GM12878 (cell line): Measurements from ENCODE around the gene CEACAM21. TPM values are rescaled to one million over a fixed set of nuclear protein-coding genes. Genes with fewer than 3 reads are reported as not detected.

ENCODE experiments used
- ATAC-seq: fragments of 200-7000 bp; cut with Tn5 transposase; 3 replicates; pipeline ENCODE4 v1.9.1; 2020; ENCODE audit warnings: mild to moderate bottlenecking, moderate library complexity
- BruUV-seq: library from RNA; stranded (reverse); fragments of 400-500 nt; replicated peaks from 2 replicates; lab custom pipeline; 2021; lab: Mats Ljungman, UMichigan
- CTCF ChIA-PET: fragments of 300-600 bp; sonication (Branson Sonifier 250); formaldehyde crosslinking; extraction: SDS; loops from one replicate; lab custom pipeline; 2021; ENCODE audit warnings: inconsistent platforms; lab: Yijun Ruan, JAX
- POLR2A ChIA-PET: fragments of 350-600 bp; formaldehyde crosslinking; extraction: SDS; loops from one replicate; lab custom pipeline; 2021; ENCODE audit warnings: inconsistent platforms; lab: Charles Lee
- RAD21 ChIA-PET: fragments of 300-600 bp; sonication (Branson Sonifier 250); formaldehyde crosslinking; loops from one replicate; lab custom pipeline; 2023; ENCODE audit warnings: antibody characterized with exemption; ENCODE audit not compliant: unreplicated experiment; lab: Charles Lee
- SMC1A ChIA-PET: fragments of 300-600 bp; sonication (Branson Sonifier 250); formaldehyde crosslinking; loops from one replicate; lab custom pipeline; 2023; ENCODE audit not compliant: unreplicated experiment, uncharacterized antibody; lab: Charles Lee
- DNase-seq: peaks from one replicate; pipeline ENCODE4 v3.0.0-alpha.2; 2011; ENCODE audit warnings: low read depth, low spot score
- FAIRE-seq: peaks from 3 replicates; lab custom pipeline; 2011; peaks lifted over from hg19 to GRCh38; lab: Jason Lieb, UNC
- H2AFZ ChIP-seq: 2 replicates; pipeline ENCODE4 v1.6.0; 2011; ENCODE audit warnings: low read depth, low read length, control low read depth; ENCODE audit not compliant: control insufficient read depth
- H3K27ac ChIP-seq: 2 replicates; pipeline ENCODE4 v1.5.1; 2011; ENCODE audit warnings: control low read depth; ENCODE audit not compliant: control insufficient read depth, insufficient read depth
- H3K27me3 ChIP-seq, 2 experiments: replicated peaks in 1 of 2; 2 replicates each; pipeline versions ENCODE4 v1.6.0 to v1.6.1; 2011; ENCODE audit warnings: low read length in 1 of 2; ENCODE audit not compliant: control insufficient read depth in 2 of 2, insufficient read depth in 2 of 2
- H3K36me3 ChIP-seq, 2 experiments: 2 replicates each; pipeline ENCODE4 v1.5.1; 2011; ENCODE audit warnings: low read length in 1 of 2; ENCODE audit not compliant: control insufficient read depth in 2 of 2, insufficient read depth in 2 of 2
- H3K4me1 ChIP-seq: 2 replicates; pipeline ENCODE4 v1.6.1; 2011; ENCODE audit warnings: mild to moderate bottlenecking, low read length, moderate library complexity, mixed read lengths; ENCODE audit not compliant: control insufficient read depth, insufficient read depth
- H3K4me2 ChIP-seq: 2 replicates; pipeline ENCODE4 v1.6.0; 2011; ENCODE audit warnings: control low read depth; ENCODE audit not compliant: control insufficient read depth, insufficient read depth
- H3K4me3 ChIP-seq: fragments of 200-600 bp; sonication (generic); 2 replicates; pipeline ENCODE4 v1.5.1; 2016
- H3K79me2 ChIP-seq: 2 replicates; pipeline ENCODE4 v1.6.0; 2011; ENCODE audit warnings: low read length; ENCODE audit not compliant: control insufficient read depth, insufficient read depth
- H3K9ac ChIP-seq: 2 replicates; pipeline ENCODE4 v1.8.0; 2011; ENCODE audit warnings: low read length, control low read depth, mixed read lengths; ENCODE audit not compliant: control insufficient read depth, insufficient read depth
- H3K9me3 ChIP-seq: replicated peaks from 3 replicates; pipeline ENCODE4 v1.5.1; 2011; ENCODE audit warnings: mild to moderate bottlenecking, low read length; ENCODE audit not compliant: control insufficient read depth, insufficient read depth
- H4K20me1 ChIP-seq: 2 replicates; pipeline ENCODE4 v1.6.0; 2011; ENCODE audit not compliant: control insufficient read depth, insufficient read depth
- BCL11A ChIP-seq: IDR thresholded peaks from 2 replicates; pipeline ENCODE4 v1.6.1; 2011; ENCODE audit warnings: low read depth, low read length
- BCL3 ChIP-seq: IDR thresholded peaks from 2 replicates; pipeline ENCODE4 v1.6.1; 2011; ENCODE audit warnings: borderline replicate concordance, low read depth, mild to moderate bottlenecking, moderate library complexity, low read length; ENCODE audit not compliant: insufficient read depth, poor library complexity, severe bottlenecking
- BRCA1 ChIP-seq: IDR thresholded peaks from 2 replicates; pipeline ENCODE4 v1.6.1; 2011; ENCODE audit warnings: low read depth, low read length, improper control_type of control experiment
- CHD1 ChIP-seq: IDR thresholded peaks from 2 replicates; pipeline ENCODE4 v1.6.1; 2012; ENCODE audit warnings: low read depth, low read length, improper control_type of control experiment
- CREM ChIP-seq: IDR thresholded peaks from 2 replicates; pipeline ENCODE4 v1.6.1; 2014; ENCODE audit warnings: antibody characterized with exemption, low read depth
- EZH2 ChIP-seq: IDR thresholded peaks from 2 replicates; pipeline ENCODE4 v1.6.1; 2012; ENCODE audit warnings: low read depth, mild to moderate bottlenecking, control low read depth, inconsistent platforms, low read length, borderline replicate concordance; ENCODE audit not compliant: control insufficient read depth
- JUNB ChIP-seq: IDR thresholded peaks from 2 replicates; pipeline ENCODE4 v1.6.1; 2016; ENCODE audit warnings: antibody characterized with exemption, mild to moderate bottlenecking
- MTA2 ChIP-seq: fragments of 450-650 bp; IDR thresholded peaks from 2 replicates; pipeline ENCODE4 v1.6.1; 2016; ENCODE audit warnings: low read depth, mild to moderate bottlenecking, moderate library complexity
- MYB ChIP-seq: fragments of 150-350 bp; IDR thresholded peaks from 2 replicates; pipeline ENCODE4 v1.6.1; 2014; ENCODE audit warnings: mild to moderate bottlenecking, low read depth, low read length, borderline replicate concordance
- NFYA ChIP-seq: IDR thresholded peaks from 2 replicates; pipeline ENCODE4 v1.6.1; 2011; ENCODE audit warnings: low read depth, mild to moderate bottlenecking, low read length, improper control_type of control experiment, borderline replicate concordance
- PAX5 ChIP-seq: IDR thresholded peaks from 2 replicates; pipeline ENCODE4 v1.6.1; 2011; ENCODE audit warnings: low read depth, low read length, borderline replicate concordance
- RCOR1 ChIP-seq: conservative IDR thresholded peaks from 2 replicates; pipeline ENCODE4 v1.6.1; 2012; ENCODE audit warnings: low read depth, low read length, improper control_type of control experiment
- RELA ChIP-seq: fragments of 450-650 bp; IDR thresholded peaks from 2 replicates; pipeline ENCODE4 v1.8.0; 2014; ENCODE audit warnings: borderline replicate concordance; ENCODE audit not compliant: partially characterized antibody
- RUNX3 ChIP-seq: IDR thresholded peaks from 2 replicates; pipeline ENCODE4 v1.6.1; 2012; ENCODE audit warnings: low read length, inconsistent platforms
- SKIL ChIP-seq: fragments of 450-650 bp; IDR thresholded peaks from 2 replicates; pipeline ENCODE4 v1.6.1; 2017; ENCODE audit warnings: mild to moderate bottlenecking, low read depth, inconsistent platforms; ENCODE audit not compliant: poor library complexity, severe bottlenecking
- SMAD1 ChIP-seq: fragments of 450-650 bp; IDR thresholded peaks from 2 replicates; pipeline ENCODE4 v1.6.1; 2018; ENCODE audit warnings: mild to moderate bottlenecking, low read depth; ENCODE audit not compliant: partially characterized antibody
- SPI1 ChIP-seq: IDR thresholded peaks from 2 replicates; pipeline ENCODE4 v1.6.1; 2011; ENCODE audit warnings: low read depth, mild to moderate bottlenecking, low read length, moderate library complexity, borderline replicate concordance; ENCODE audit not compliant: insufficient read depth
- ZBED1 ChIP-seq: IDR thresholded peaks from 2 replicates; pipeline ENCODE4 v1.6.1; 2016; ENCODE audit warnings: borderline replicate concordance
- WGBS: methylation state at CpG from one replicate; pipeline ENCODE4 v1.1.6; 2016; ENCODE audit warnings: low lambda C conversion rate; ENCODE audit not compliant: insufficient replicate concordance, insufficient coverage; ENCODE audit errors: missing lambda C conversion rate; 5-methylcytosine and 5-hydroxymethylcytosine counted together
- in situ Hi-C: fragments of 300-500 bp; cut with MboI; formaldehyde crosslinking; loops from 9 replicates; pipeline ENCODE4 v1.14.3; 2018; ENCODE audit warnings: mixed read lengths
- intact Hi-C: fragments of 100-400 bp; cut with micrococcal nuclease; formaldehyde crosslinking; loops from one replicate; pipeline ENCODE4 v1.14.2; 2022; ENCODE audit not compliant: unreplicated experiment
- polyA plus RNA-seq, 11 experiments: library from polyadenylated mRNA; depleted of rRNA in 4 of 11; unstranded in 6 of 11; stranded (reverse) in 5 of 11; fragments of >200 nt; fragmentation: Nextera tagmentation in 4 of 11; fragmentation: Illumina TruSeq in 1 of 11; extraction: Ambion mirVana in 4 of 11; extraction: Trizol in 1 of 11; gene quantifications; 1 replicate in 1 of 11; 2 replicates in 10 of 11; pipeline versions ENCODE4 v1.2.1 to v1.2.3, GENCODE V29; 2011 to 2016; ENCODE audit warnings: inconsistent platforms in 2 of 11, missing spikeins in 2 of 11, low read depth in 1 of 11
- total RNA-seq, 4 experiments: library from RNA; depleted of rRNA in 3 of 4; stranded (reverse); fragments of >200 nt in 3 of 4; fragmentation: Illumina TruSeq in 1 of 4; extraction: Trizol in 1 of 4; gene quantifications; 2 replicates each; pipeline versions ENCODE4 v1.2.1 to v1.2.3, GENCODE V29; 2013 to 2021

Gene CEACAM21
- total and polyA plus RNA-seq, 10 of the 15 experiments (the other 5 are each of a cell fraction or from before 2014, with no cell fraction given): 0.87 to 13.6 (median 8.1) TPM

- peak; percentile 23 for TF ChIP-seq SKIL
Measured at GRCh38 chr19:41528106-41528505, 47.9 kb upstream of the CEACAM21 start (continued).

- ChIA-PET POLR2A (interaction anchor here (1.3 to 1.6 kb wide), 2 partner anchors 8 to 17 kb away, joined by 4 to 5 read pairs; no protein-coding TSS in a partner anchor), RAD21 (no interaction called here), SMC1A (interaction anchor here (0.6 to 1.2 kb wide), 3 partner anchors 19 to 79 kb away, joined by 3 to 5 read pairs (median 3); no protein-coding TSS in a partner anchor)
- ATAC-seq (peak; percentile 51), DNase-seq (no peak)
- 43% methylated on average over 4 of the region's 4 CpGs for WGBS
- Histone ChIP-seq H3K4me2 (peak overlapping the region; percentile 97; the same call in 1 of the 2 replicates), H2AFZ (no peak overlapping the region), H3K9ac (no peak overlapping the region), H3K27ac (no peak overlapping the region; the same call in 1 of the 2 replicates), H3K79me2 (peaks cover 6% of the 10 kb centered on the region), H3K36me3 (no peaks in the 10 kb centered on the region), H3K9me3 (peaks cover 25% of the 10 kb centered on the region)
- in situ Hi-C loops: loop anchor here (10.0 kb wide), 1 partner anchor 85 kb away; the partner anchor contains the start of gene ERICH4
- intact Hi-C loops: no loop called here
- TF ChIP-seq BCL11A (no peak), JUNB (no peak), MTA2 (no peak), SMAD1 (no peak), ZBED1 (no peak), BRCA1 (no peak), PAX5 (0 out of 2 replicates have a peak, but pooled peaks have one; percentile 4), CREM (no peak), RUNX3 (peak; percentile 41), BCL3 (peak; percentile 72), SPI1 (peak; percentile 34; the same call in 1 of the 2 replicates), EZH2 (no peak), CHD1 (no peak), MYB (no peak), NFYA (no peak), RCOR1 (no peak), RELA (no peak)
- TF ChIP-seq, all 136 proteins: peak for 4
- H4K20me1 ChIP-seq: no peaks in the 10 kb centered on the region
- H3K4me1 ChIP-seq: peaks cover 45% of the 10 kb centered on the region
- no peak overlapping the region for H3K4me3 ChIP-seq
- CTCF ChIA-PET: interaction anchor here (0.6 to 3.6 kb wide), 9 partner anchors 11 to 224 kb away, joined by 3 to 41 read pairs (median 5); partner anchors contain the start of gene DMAC2
- no peak for FAIRE-seq
- no peaks in the 10 kb centered on the region for H3K27me3 ChIP-seq
- BruUV-seq: no TSS peak
Measured at GRCh38 chr19:41529484-41530183, 46.3 kb upstream of the CEACAM21 start.
